H1 (cell line): ENCODE measurements around the gene UFSP2. TPM values are rescaled to one million over a fixed set of nuclear protein-coding genes. Genes with fewer than 3 reads are reported as not detected.

Source experiments
- BCL11A ChIP-seq, 2 experiments: IDR thresholded peaks; one replicate each; pipeline ENCODE4 v1.6.1; 2011; ENCODE audit warnings: low read depth in 2 of 2, low read length in 2 of 2, mild to moderate bottlenecking in 2 of 2
- BRCA1 ChIP-seq: IDR thresholded peaks from 2 replicates; pipeline ENCODE4 v1.6.1; 2012; ENCODE audit warnings: low read depth, low read length, improper control_type of control experiment
- CBX5 ChIP-seq: fragments of 300-800, 300-1000 bp; sonication (generic); IDR thresholded peaks from 2 replicates; pipeline ENCODE4 v1.7.1; 2016; ENCODE audit warnings: antibody characterized with exemption, low read length, low read depth
- CEBPB ChIP-seq: IDR thresholded peaks from 2 replicates; pipeline ENCODE4 v1.6.1; 2012; ENCODE audit warnings: low read depth, low read length
- CREB1 ChIP-seq: IDR thresholded peaks from 2 replicates; pipeline ENCODE4 v1.6.1; 2012; ENCODE audit warnings: inconsistent platforms
- EP300 ChIP-seq, 2 experiments: IDR thresholded peaks; 1 replicate in 1 of 2; 2 replicates in 1 of 2; pipeline ENCODE4 v1.6.1; 2011 to 2012; ENCODE audit warnings: low read depth in 2 of 2, low read length in 2 of 2, mild to moderate bottlenecking in 2 of 2, borderline replicate concordance in 1 of 2, inconsistent platforms in 1 of 2, moderate library complexity in 1 of 2
- EZH2 ChIP-seq: fragments of 200-600 bp; sonication (generic); IDR thresholded peaks from 2 replicates; pipeline ENCODE4 v1.7.1; 2012; ENCODE audit warnings: low read depth, mild to moderate bottlenecking, moderate library complexity, low read length, inconsistent platforms; ENCODE audit not compliant: severe bottlenecking
- FOSL1 ChIP-seq: IDR thresholded peaks from 2 replicates; pipeline ENCODE4 v1.6.1; 2011; ENCODE audit warnings: mild to moderate bottlenecking, low read depth, low read length, moderate library complexity; ENCODE audit not compliant: insufficient read depth
- GTF2F1 ChIP-seq: IDR thresholded peaks from 2 replicates; pipeline ENCODE4 v1.6.1; 2012; ENCODE audit warnings: low read depth, low read length, improper control_type of control experiment, borderline replicate concordance
- JUN ChIP-seq: IDR thresholded peaks from 2 replicates; pipeline ENCODE4 v1.6.1; 2011; ENCODE audit warnings: low read depth, mild to moderate bottlenecking, improper control_type of control experiment, low read length
- JUND ChIP-seq: IDR thresholded peaks from 2 replicates; pipeline ENCODE4 v1.6.1; 2011; ENCODE audit warnings: mild to moderate bottlenecking, improper control_type of control experiment, low read length
- MAFK ChIP-seq: IDR thresholded peaks from 2 replicates; pipeline ENCODE4 v1.6.1; 2012; ENCODE audit warnings: low read depth, mild to moderate bottlenecking, improper control_type of control experiment, low read length
- MAX ChIP-seq: IDR thresholded peaks from 2 replicates; pipeline ENCODE4 v1.6.1; 2012; ENCODE audit warnings: inconsistent platforms
- POU5F1 ChIP-seq: IDR thresholded peaks from 2 replicates; pipeline ENCODE4 v1.6.1; 2011; ENCODE audit warnings: low read depth, mild to moderate bottlenecking, low read length, moderate library complexity
- RAD21 ChIP-seq, 2 experiments: IDR thresholded peaks in 1 of 2; conservative IDR thresholded peaks in 1 of 2; 2 replicates each; pipeline ENCODE4 v1.6.1; 2011; ENCODE audit warnings: low read depth in 2 of 2, low read length in 2 of 2, improper control_type of control experiment in 1 of 2, inconsistent platforms in 1 of 2, mild to moderate bottlenecking in 1 of 2, moderate library complexity in 1 of 2
- RFX5 ChIP-seq: IDR thresholded peaks from 2 replicates; pipeline ENCODE4 v1.6.1; 2011; ENCODE audit warnings: low read depth, low read length, improper control_type of control experiment, borderline replicate concordance
- SAP30 ChIP-seq: fragments of 300-600 bp; sonication (generic); IDR thresholded peaks from 2 replicates; pipeline ENCODE4 v1.7.1; 2012; ENCODE audit warnings: low read length, moderate library complexity, mild to moderate bottlenecking, inconsistent platforms; ENCODE audit not compliant: insufficient read depth, insufficient replicate concordance
- SIN3A ChIP-seq, 2 experiments: IDR thresholded peaks in 1 of 2; conservative IDR thresholded peaks in 1 of 2; 2 replicates each; pipeline ENCODE4 v1.6.1; 2011 to 2012; ENCODE audit warnings: low read length in 2 of 2, improper control_type of control experiment in 1 of 2, low read depth in 1 of 2, mild to moderate bottlenecking in 1 of 2
- SIX5 ChIP-seq: IDR thresholded peaks from 2 replicates; pipeline ENCODE4 v1.6.1; 2011; ENCODE audit warnings: mild to moderate bottlenecking, low read depth, low read length
- SUZ12 ChIP-seq: fragments of 200-600 bp; sonication (generic); IDR thresholded peaks from 2 replicates; pipeline ENCODE4 v1.6.1; 2012; ENCODE audit warnings: mild to moderate bottlenecking, inconsistent platforms, low read length, moderate library complexity, mixed read lengths
- TEAD4 ChIP-seq: IDR thresholded peaks from 2 replicates; pipeline ENCODE4 v1.6.1; 2012; ENCODE audit warnings: low read depth, low read length, inconsistent platforms, mixed read lengths
- USF2 ChIP-seq: IDR thresholded peaks from 2 replicates; pipeline ENCODE4 v1.6.1; 2011; ENCODE audit warnings: low read length, improper control_type of control experiment
- polyA plus RNA-seq, 7 experiments: library from polyadenylated mRNA; depleted of rRNA in 3 of 7; stranded (reverse) in 5 of 7; unstranded in 2 of 7; fragments of >200 nt in 5 of 7; fragments of 200-250 nt in 2 of 7; gene quantifications; 1 replicate in 5 of 7; 2 replicates in 1 of 7; 4 replicates in 1 of 7; pipeline versions ENCODE4 v1.2.1 to v1.2.3, GENCODE V29; 2011 to 2013; ENCODE audit warnings: missing spikeins in 2 of 7, mixed read lengths in 2 of 7
- total RNA-seq: library from RNA; stranded (reverse); fragmentation: NEBNext Ultra II Directional; extraction: Animal tissue kit (Norgen Biotek cat#: 25700); gene quantifications from 2 replicates; pipeline ENCODE4 v1.2.1, GENCODE V29; 2021

Gene UFSP2
- total and polyA plus RNA-seq, 2 of the 8 experiments (the other 6 are each of a cell fraction or from before 2014, with no cell fraction given), result 22.9 to 26.0 TPM

- TF ChIP-seq EP300 (IDR thresholded peaks at IDR 0.05; ENCODE audit: borderline replicate concordance in 1 of 2, low read depth in 2 of 2, low read length in 2 of 2), result no peak
- TF ChIP-seq SIX5, result no peak
- no peak for TF ChIP-seq USF2
- TF ChIP-seq SAP30, result no peak
- TF ChIP-seq CBX5, result no peak
- no peak for TF ChIP-seq JUND
- no peak for TF ChIP-seq CEBPB
- no peak for TF ChIP-seq EZH2
- TF ChIP-seq RFX5, result no peak
- no peak for TF ChIP-seq BRCA1
- no peak for TF ChIP-seq MAFK
- no peak for TF ChIP-seq FOSL1
- no peak for TF ChIP-seq BCL11A (IDR thresholded peaks at IDR 0.05; ENCODE audit: low read depth in 2 of 2, low read length in 2 of 2)
- no peak for TF ChIP-seq SIN3A (conservative IDR thresholded peaks at IDR 0.05 in 1 of 2, IDR thresholded peaks at IDR 0.05 in 1 of 2; ENCODE audit: low read depth in 1 of 2, low read length in 2 of 2)
- 0 out of 2 replicates have a peak, but pooled peaks have one; percentile 24 for TF ChIP-seq MAX
- no peak for TF ChIP-seq SUZ12
- peak; percentile 52; the same call in 1 of the 2 replicates for TF ChIP-seq CREB1
- TF ChIP-seq GTF2F1, result no peak
- TF ChIP-seq TEAD4, result no peak
- no peak for TF ChIP-seq POU5F1
- TF ChIP-seq RAD21 (IDR thresholded peaks at IDR 0.05 in 1 of 2, conservative IDR thresholded peaks at IDR 0.05 in 1 of 2; ENCODE audit: low read depth in 2 of 2, low read length in 2 of 2), result peak; percentile 44 to 68
- TF ChIP-seq JUN, result no peak
Measured at GRCh38 chr4:185471235-185472102, 45.7 kb upstream of the UFSP2 start, which contains the start of gene CCDC110 (continued).
